Common myeloid progenitor, CD34-positive (primary cell): Measurements from ENCODE around the gene PRR23E.

ENCODE experiments used
- CTCF ChIA-PET: fragments of 350-600 bp; sonication (Branson Sonifier 250); formaldehyde crosslinking; loops from one replicate; lab custom pipeline; 2021; ENCODE audit warnings: antibody characterized with exemption; lab: Charles Lee
- POLR2A ChIA-PET: fragments of 350-600 bp; sonication (Branson Sonifier 250); formaldehyde crosslinking; loops from one replicate; lab custom pipeline; 2021; ENCODE audit warnings: antibody characterized with exemption; lab: Charles Lee
- DNase-seq, 3 donors: peaks; one replicate each; pipeline versions ENCODE4 v3.0.0 to v3.0.0-alpha.2; 2013
- H3K27ac ChIP-seq, 2 experiments: 1 replicate in 1 of 2; 2 replicates in 1 of 2; pipeline ENCODE4 v1.7.0; 2013; ENCODE audit warnings: inconsistent platforms in 2 of 2, low read length in 2 of 2, mild to moderate bottlenecking in 2 of 2, low read depth in 1 of 2, moderate library complexity in 1 of 2; ENCODE audit not compliant: severe bottlenecking in 2 of 2, insufficient read depth in 1 of 2, poor library complexity in 1 of 2
- H3K27me3 ChIP-seq, 5 experiments: replicated peaks in 2 of 5; 1 replicate in 3 of 5; 2 replicates in 2 of 5; pipeline versions ENCODE4 v1.6.1 to v1.7.0; 2013; ENCODE audit warnings: low read length in 4 of 5, mild to moderate bottlenecking in 2 of 5, moderate library complexity in 2 of 5, inconsistent platforms in 1 of 5; ENCODE audit not compliant: insufficient read depth in 5 of 5, control insufficient read depth in 4 of 5
- H3K36me3 ChIP-seq, 4 experiments: 1 replicate in 2 of 4; 2 replicates in 2 of 4; pipeline versions ENCODE4 v1.6.1 to v1.7.0; 2013; ENCODE audit warnings: low read length in 3 of 4, control low read depth in 1 of 4, mild to moderate bottlenecking in 1 of 4; ENCODE audit not compliant: control insufficient read depth in 4 of 4, insufficient read depth in 4 of 4
- H3K4me1 ChIP-seq, 4 experiments: 1 replicate in 3 of 4; 2 replicates in 1 of 4; pipeline versions ENCODE4 v1.6.1 to v1.7.1; 2013; ENCODE audit warnings: low read length in 3 of 4, mild to moderate bottlenecking in 3 of 4, control low read depth in 1 of 4, inconsistent platforms in 1 of 4, moderate library complexity in 1 of 4; ENCODE audit not compliant: control insufficient read depth in 4 of 4, insufficient read depth in 4 of 4; ENCODE audit errors: control extremely low read depth in 1 of 4
- H3K4me3 ChIP-seq, 7 experiments: 1 replicate in 4 of 7; 2 replicates in 3 of 7; pipeline versions ENCODE4 v1.5.1 to v1.7.0; 2013; ENCODE audit warnings: mild to moderate bottlenecking in 7 of 7, low read length in 6 of 7, moderate library complexity in 6 of 7, inconsistent platforms in 2 of 7, low read depth in 2 of 7, control low read depth in 1 of 7; ENCODE audit not compliant: insufficient read depth in 4 of 7, control insufficient read depth in 1 of 7; ENCODE audit errors: extremely low read depth in 1 of 7
- H3K9me3 ChIP-seq, 5 experiments: 1 replicate in 4 of 5; 2 replicates in 1 of 5; pipeline versions ENCODE4 v1.6.1 to v1.7.1; 2013; ENCODE audit warnings: low read length in 4 of 5, mild to moderate bottlenecking in 2 of 5, inconsistent platforms in 1 of 5, low read depth in 1 of 5, moderate library complexity in 1 of 5; ENCODE audit not compliant: control insufficient read depth in 4 of 5, insufficient read depth in 2 of 5; ENCODE audit errors: control extremely low read depth in 1 of 5
- WGBS: methylation state at CpG from one replicate; pipeline ENCODE4 v1.1.5; 2013; ENCODE audit not compliant: insufficient coverage; 5-methylcytosine and 5-hydroxymethylcytosine counted together

The PRR23E gene

GRCh38 chr3:127218454-127218922 lies 25.6 kb downstream of the PRR23E start:
- H3K36me3 ChIP-seq = no peaks in the 10 kb centered on the region
- DNase-seq = no peak
- H3K27ac ChIP-seq = no peak overlapping the region
- H3K4me3 ChIP-seq = no peak overlapping the region
- peaks cover 0 to 8% (median 3%) of the 10 kb centered on the region in 5 experiments for H3K9me3 ChIP-seq
- H3K4me1 ChIP-seq = peaks cover 0 to 4% (median 2%) of the 10 kb centered on the region in 4 experiments
- H3K27me3 ChIP-seq = peaks cover 0 to 37% (median 10%) of the 10 kb centered on the region in 5 experiments
- 76% methylated on average over 6 of the region's 13 CpGs for WGBS
- CTCF ChIA-PET = no interaction called here
- POLR2A ChIA-PET = no interaction called here

- DNase-seq = no peak
- peaks cover 0 to 29% (median 10%) of the 10 kb centered on the region in 5 experiments for H3K27me3 ChIP-seq
- no peak overlapping the region for H3K27ac ChIP-seq
- H3K4me1 ChIP-seq = peaks cover 0 to 13% (median 7%) of the 10 kb centered on the region in 4 experiments
- WGBS = 85% methylated on average over 7 of the region's 9 CpGs
- H3K36me3 ChIP-seq = no peaks in the 10 kb centered on the region
- POLR2A ChIA-PET = no interaction called here
- H3K4me3 ChIP-seq = no peak overlapping the region
- CTCF ChIA-PET = no interaction called here
- peaks cover 0 to 11% (median 6%) of the 10 kb centered on the region in 5 experiments for H3K9me3 ChIP-seq
Measured at GRCh38 chr3:127220497-127220896, 27.6 kb downstream of the PRR23E start.

DNA sequence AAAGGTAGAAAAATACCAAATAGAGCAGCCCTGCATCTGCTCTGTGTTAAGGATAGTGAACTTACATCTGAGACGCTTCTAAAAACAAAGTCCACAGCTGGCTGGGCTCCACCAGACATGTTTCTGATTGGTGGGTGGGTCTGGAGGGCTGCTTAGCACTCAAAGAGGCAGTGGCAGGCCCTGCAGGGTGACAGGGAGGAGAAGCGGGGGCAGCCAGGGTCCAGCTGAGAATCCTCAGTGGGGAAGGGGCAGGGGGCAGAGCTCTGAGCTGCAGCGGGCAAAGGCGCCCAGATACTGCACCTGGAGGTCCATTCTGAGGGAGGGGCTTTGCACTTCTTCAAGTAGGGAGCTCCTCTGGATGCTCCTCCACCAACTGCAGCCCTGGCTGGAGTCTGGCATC lies 28.1 kb downstream of the PRR23E start:
- DNase-seq = no peak
- no peak overlapping the region for H3K4me3 ChIP-seq
- H3K27me3 ChIP-seq = peaks cover 0 to 29% (median 10%) of the 10 kb centered on the region in 5 experiments
- ChIA-PET CTCF (no interaction called here), POLR2A (no interaction called here)
- H3K36me3 ChIP-seq = no peaks in the 10 kb centered on the region
- H3K27ac ChIP-seq = no peak overlapping the region
- peaks cover 0 to 17% (median 6%) of the 10 kb centered on the region in 5 experiments for H3K9me3 ChIP-seq
- H3K4me1 ChIP-seq = peaks cover 0 to 13% (median 7%) of the 10 kb centered on the region in 4 experiments
- 100% methylated on average over 1 of the region's 4 CpGs for WGBS

- CTCF ChIA-PET = no interaction called here
- POLR2A ChIA-PET = no interaction called here
- H3K4me1 ChIP-seq = peaks cover 0 to 13% (median 9%) of the 10 kb centered on the region in 4 experiments
- H3K27ac ChIP-seq = no peak overlapping the region
- no peak for DNase-seq
- no peaks in the 10 kb centered on the region for H3K36me3 ChIP-seq
- 100% methylated on average over 9 of the region's 10 CpGs for WGBS
- peaks cover 0 to 17% (median 6%) of the 10 kb centered on the region in 5 experiments for H3K9me3 ChIP-seq
- H3K4me3 ChIP-seq = no peak overlapping the region
- peaks cover 0 to 24% (median 10%) of the 10 kb centered on the region in 5 experiments for H3K27me3 ChIP-seq
Measured at GRCh38 chr3:127221446-127222035, 28.6 kb downstream of the PRR23E start.

DNA sequence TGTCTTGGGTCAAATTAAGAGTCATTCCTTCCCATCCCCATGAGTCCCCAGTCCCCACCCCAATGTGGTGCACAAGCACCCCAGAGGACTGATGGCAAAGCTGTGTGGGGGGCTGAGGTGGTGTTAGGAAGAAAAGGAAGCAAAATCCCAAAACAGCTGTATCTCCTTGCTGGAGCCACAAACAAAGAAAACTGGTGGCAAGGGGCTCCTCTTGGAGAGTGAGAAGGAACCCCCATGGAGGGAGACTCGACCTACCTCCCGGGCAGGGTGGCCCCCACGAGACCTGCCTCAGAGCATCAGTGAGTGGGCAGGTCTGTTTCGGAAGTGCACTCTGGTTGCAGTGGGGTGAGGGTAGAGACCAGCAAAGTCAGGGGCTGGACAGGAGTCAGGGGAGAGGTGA lies 29.2 kb downstream of the PRR23E start:
- peaks cover 0 to 19% (median 6%) of the 10 kb centered on the region in 5 experiments for H3K9me3 ChIP-seq
- DNase-seq = no peak
- H3K4me3 ChIP-seq = no peak overlapping the region
- ChIA-PET POLR2A (no interaction called here), CTCF (no interaction called here)
- H3K4me1 ChIP-seq = peaks cover 0 to 15% (median 10%) of the 10 kb centered on the region in 4 experiments
- 97% methylated on average over 4 of the region's 4 CpGs for WGBS
- H3K27ac ChIP-seq = no peak overlapping the region
- no peaks in the 10 kb centered on the region for H3K36me3 ChIP-seq
- peaks cover 0 to 18% (median 6%) of the 10 kb centered on the region in 5 experiments for H3K27me3 ChIP-seq

DNA sequence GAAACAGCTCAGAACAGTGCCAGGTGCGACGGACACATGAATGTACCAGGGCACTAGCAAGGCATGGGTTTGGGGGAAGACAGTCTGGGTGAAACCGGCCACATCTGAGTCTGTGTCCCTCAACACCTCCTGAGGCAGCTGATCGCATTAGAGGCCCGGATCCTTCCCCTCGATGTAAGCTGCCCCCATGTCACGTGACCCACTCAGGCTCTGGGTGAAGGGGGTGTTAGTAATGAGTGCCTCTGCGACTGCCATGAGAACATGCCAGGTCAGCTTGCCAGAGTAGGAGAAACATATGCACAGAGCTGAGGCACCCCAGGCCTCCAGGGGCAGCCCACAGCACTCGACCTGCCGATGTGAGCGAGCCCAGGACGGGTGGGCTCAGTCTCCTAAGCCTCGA lies 29.7 kb downstream of the PRR23E start:
- no peak for DNase-seq
- Histone ChIP-seq H3K27ac (no peak overlapping the region), H3K4me1 (peaks cover 0 to 16% (median 11%) of the 10 kb centered on the region in 4 experiments), H3K36me3 (no peaks in the 10 kb centered on the region), H3K9me3 (peaks cover 0 to 19% (median 6%) of the 10 kb centered on the region in 5 experiments), H3K4me3 (no peak overlapping the region), H3K27me3 (peaks cover 0 to 15% (median 6%) of the 10 kb centered on the region in 5 experiments)
- ChIA-PET POLR2A (no interaction called here), CTCF (no interaction called here)
- WGBS = 89% methylated on average over 13 of the region's 13 CpGs

GRCh38 chr3:127224118-127224517 lies 31.2 kb downstream of the PRR23E start:
- Histone ChIP-seq H3K4me3 (peak overlapping the region in 3 of 7 experiments; percentile 12 to 19 (median 19)), H3K36me3 (no peaks in the 10 kb centered on the region), H3K27me3 (peaks cover 0 to 4% (median 0%) of the 10 kb centered on the region in 5 experiments), H3K9me3 (peaks cover 0 to 19% (median 6%) of the 10 kb centered on the region in 5 experiments), H3K27ac (no peak overlapping the region), H3K4me1 (peaks cover 0 to 16% (median 12%) of the 10 kb centered on the region in 4 experiments)
- 20% methylated on average over 6 of the region's 8 CpGs for WGBS
- ChIA-PET CTCF (no interaction called here), POLR2A (no interaction called here)
- DNase-seq = peak; percentile 10 to 82 (median 69)
